Inflammatory macrophage (primary cell): Measurements from ENCODE around the gene TBXAS1.
"Not testable (repeated sequence)": the region's sequence is repeated elsewhere in the genome, so short reads cannot be mapped to it uniquely, and the experiment has no call there.

ENCODE experiments used
- DNase-seq, 2 donors: peaks; one replicate each; pipeline ENCODE4 v3.0.0-alpha.2; 2020 to 2022

TBXAS1 gene

GRCh38 chr7:139827042-139827441, 2.0 kb upstream of the TBXAS1 start:
- DNase-seq, result no peak

GRCh38 chr7:139828446-139828845, 618 bp upstream of the TBXAS1 start:
- no peak for DNase-seq

GRCh38 chr7:139829775-139830117, 682 bp downstream of the TBXAS1 start:
- peak; percentile 17 to 18 for DNase-seq

- peak in 1 of 2 donors; percentile 25 for DNase-seq
Measured at GRCh38 chr7:139830292-139830691, 1.2 kb downstream of the TBXAS1 start.

GRCh38 chr7:139830782-139831501, 1.9 kb downstream of the TBXAS1 start:
- DNase-seq, result peak; percentile 54 to 65

GRCh38 chr7:139835848-139836247, 6.8 kb downstream of the TBXAS1 start:
- not testable (repeated sequence) for DNase-seq

GRCh38 chr7:139837291-139837690, 8.2 kb downstream of the TBXAS1 start:
- DNase-seq, result not testable (repeated sequence)

GRCh38 chr7:139838276-139838675, 9.2 kb downstream of the TBXAS1 start:
- DNase-seq, result no peak

GRCh38 chr7:139838876-139839275, 9.8 kb downstream of the TBXAS1 start:
- no peak for DNase-seq

- DNase-seq, result no peak
Measured at GRCh38 chr7:139840776-139841175, 11.7 kb downstream of the TBXAS1 start.

GRCh38 chr7:139842401-139843210, 13.5 kb downstream of the TBXAS1 start:
- DNase-seq, result no peak

- DNase-seq, result not testable (repeated sequence)
Measured at GRCh38 chr7:139843211-139843537, 14.1 kb downstream of the TBXAS1 start.

GRCh38 chr7:139844779-139845442, 15.8 kb downstream of the TBXAS1 start:
- no peak for DNase-seq

- no peak for DNase-seq
Measured at GRCh38 chr7:139845443-139845805, 16.4 kb downstream of the TBXAS1 start.

GRCh38 chr7:139846297-139846696, 17.2 kb downstream of the TBXAS1 start:
- no peak for DNase-seq

GRCh38 chr7:139848274-139848673, 19.2 kb downstream of the TBXAS1 start:
- no peak for DNase-seq

- DNase-seq, result no peak
Measured at GRCh38 chr7:139850906-139851305, 21.8 kb downstream of the TBXAS1 start.

- DNase-seq, result no peak
Measured at GRCh38 chr7:139851770-139852481, 22.9 kb downstream of the TBXAS1 start.

- no peak for DNase-seq
Measured at GRCh38 chr7:139852482-139852845, 23.4 kb downstream of the TBXAS1 start.

GRCh38 chr7:139853506-139854123, 24.6 kb downstream of the TBXAS1 start:
- DNase-seq, result peak; percentile 27 to 39

GRCh38 chr7:139854124-139854511, 25.1 kb downstream of the TBXAS1 start:
- DNase-seq, result peak; percentile 83 to 89

- DNase-seq, result no peak
Measured at GRCh38 chr7:139854803-139855497, 25.9 kb downstream of the TBXAS1 start.
